HL-60 (cell line): ENCODE data around the gene OR1K1.
"Not testable (repeated sequence)": the region's sequence is repeated elsewhere in the genome, so short reads cannot be mapped to it uniquely, and the experiment has no call there.

ENCODE experiments used
- DNase-seq, 2 experiments: peaks; one replicate each; pipeline ENCODE4 v3.0.0-alpha.2; 2010 to 2020; ENCODE audit warnings: low read depth in 1 of 2, low spot score in 1 of 2
- H3K27ac ChIP-seq: fragments of 250-450 bp; sonication (Bioruptor Pico); replicated peaks from 2 replicates; pipeline ENCODE4 v1.5.1; 2020; ENCODE audit warnings: mild to moderate bottlenecking, moderate library complexity
- H3K27me3 ChIP-seq: fragments of 250-450 bp; sonication (Bioruptor Pico); 2 replicates; pipeline ENCODE4 v1.5.1; 2021; ENCODE audit warnings: mild to moderate bottlenecking, moderate library complexity; ENCODE audit not compliant: insufficient read depth, poor library complexity, severe bottlenecking
- H3K4me3 ChIP-seq: replicated peaks from 2 replicates; pipeline ENCODE4 v1.5.1; 2011; ENCODE audit warnings: mild to moderate bottlenecking, control low read depth, low read length; ENCODE audit not compliant: insufficient read depth
- CTCF ChIP-seq: IDR thresholded peaks from one replicate; pipeline ENCODE4 v1.5.1; 2011; ENCODE audit warnings: low read length, control low read depth, inconsistent platforms; ENCODE audit not compliant: insufficient read depth
- GABPA ChIP-seq: IDR thresholded peaks from 2 replicates; pipeline ENCODE4 v1.6.1; 2012; ENCODE audit warnings: low read depth
- POLR2AphosphoS5 ChIP-seq: IDR thresholded peaks from 2 replicates; pipeline ENCODE4 v1.6.1; 2012; ENCODE audit warnings: low read depth
- SPI1 ChIP-seq: IDR thresholded peaks from 2 replicates; pipeline ENCODE4 v1.6.1; 2012; ENCODE audit warnings: low read depth, mild to moderate bottlenecking, borderline replicate concordance
- TF ChIP-seq, protein P1 (sequence below): IDR thresholded peaks from 2 replicates; pipeline ENCODE4 v1.6.1; 2012; ENCODE audit warnings: low read depth; ENCODE audit not compliant: insufficient replicate concordance

OR1K1 gene

DNA sequence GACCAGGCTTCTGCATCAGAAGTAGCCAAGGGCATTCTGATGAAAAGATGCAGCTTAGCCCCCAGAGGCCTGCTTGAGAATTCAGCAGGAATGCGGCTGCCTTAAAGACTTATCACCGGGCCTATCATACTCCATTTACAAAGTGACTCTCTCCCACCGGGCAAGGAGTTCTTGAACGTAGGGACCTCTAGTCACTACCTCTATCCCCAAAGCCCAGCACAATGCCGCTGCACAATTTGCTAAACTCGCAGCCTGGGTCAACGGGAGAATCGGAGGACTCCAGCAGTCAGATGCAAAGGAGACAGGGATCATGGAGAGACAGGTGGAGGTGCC is 27.8 kb downstream of the OR1K1 start:
- Histone ChIP-seq H3K27ac (peak overlapping the region; percentile 88), H3K4me3 (peak overlapping the region; percentile 96), H3K27me3 (no peaks in the 10 kb centered on the region)
- TF ChIP-seq SPI1 (no peak), POLR2AphosphoS5 (no peak)
- no peak for DNase-seq

GRCh38 chr9:122828965-122829284 is 29.0 kb downstream of the OR1K1 start:
- Histone ChIP-seq H3K4me3 (peak overlapping the region; percentile 96), H3K27ac (peak overlapping the region; percentile 88)
- not testable (repeated sequence) for DNase-seq, H3K27me3 ChIP-seq

- Histone ChIP-seq H3K27me3 (no peaks in the 10 kb centered on the region), H3K4me3 (no peak overlapping the region), H3K27ac (no peak overlapping the region)
- TF ChIP-seq, protein P1, sequence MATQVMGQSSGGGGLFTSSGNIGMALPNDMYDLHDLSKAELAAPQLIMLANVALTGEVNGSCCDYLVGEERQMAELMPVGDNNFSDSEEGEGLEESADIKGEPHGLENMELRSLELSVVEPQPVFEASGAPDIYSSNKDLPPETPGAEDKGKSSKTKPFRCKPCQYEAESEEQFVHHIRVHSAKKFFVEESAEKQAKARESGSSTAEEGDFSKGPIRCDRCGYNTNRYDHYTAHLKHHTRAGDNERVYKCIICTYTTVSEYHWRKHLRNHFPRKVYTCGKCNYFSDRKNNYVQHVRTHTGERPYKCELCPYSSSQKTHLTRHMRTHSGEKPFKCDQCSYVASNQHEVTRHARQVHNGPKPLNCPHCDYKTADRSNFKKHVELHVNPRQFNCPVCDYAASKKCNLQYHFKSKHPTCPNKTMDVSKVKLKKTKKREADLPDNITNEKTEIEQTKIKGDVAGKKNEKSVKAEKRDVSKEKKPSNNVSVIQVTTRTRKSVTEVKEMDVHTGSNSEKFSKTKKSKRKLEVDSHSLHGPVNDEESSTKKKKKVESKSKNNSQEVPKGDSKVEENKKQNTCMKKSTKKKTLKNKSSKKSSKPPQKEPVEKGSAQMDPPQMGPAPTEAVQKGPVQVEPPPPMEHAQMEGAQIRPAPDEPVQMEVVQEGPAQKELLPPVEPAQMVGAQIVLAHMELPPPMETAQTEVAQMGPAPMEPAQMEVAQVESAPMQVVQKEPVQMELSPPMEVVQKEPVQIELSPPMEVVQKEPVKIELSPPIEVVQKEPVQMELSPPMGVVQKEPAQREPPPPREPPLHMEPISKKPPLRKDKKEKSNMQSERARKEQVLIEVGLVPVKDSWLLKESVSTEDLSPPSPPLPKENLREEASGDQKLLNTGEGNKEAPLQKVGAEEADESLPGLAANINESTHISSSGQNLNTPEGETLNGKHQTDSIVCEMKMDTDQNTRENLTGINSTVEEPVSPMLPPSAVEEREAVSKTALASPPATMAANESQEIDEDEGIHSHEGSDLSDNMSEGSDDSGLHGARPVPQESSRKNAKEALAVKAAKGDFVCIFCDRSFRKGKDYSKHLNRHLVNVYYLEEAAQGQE, result no peak
- TF ChIP-seq CTCF, result no peak
- DNase-seq, result no peak
These were observed 32.3 kb downstream of the OR1K1 start for GRCh38 chr9:122832194-122832593.

GRCh38 chr9:122835313-122835731 is 35.4 kb downstream of the OR1K1 start:
- no peaks in the 10 kb centered on the region for H3K27me3 ChIP-seq
- no peak overlapping the region for H3K4me3 ChIP-seq
- no peak for DNase-seq
- H3K27ac ChIP-seq, result no peak overlapping the region
- TF ChIP-seq, protein P1, result no peak
- no peak for TF ChIP-seq SPI1
- TF ChIP-seq CTCF, result no peak
- no peak for TF ChIP-seq POLR2AphosphoS5
- no peak for TF ChIP-seq GABPA

DNA sequence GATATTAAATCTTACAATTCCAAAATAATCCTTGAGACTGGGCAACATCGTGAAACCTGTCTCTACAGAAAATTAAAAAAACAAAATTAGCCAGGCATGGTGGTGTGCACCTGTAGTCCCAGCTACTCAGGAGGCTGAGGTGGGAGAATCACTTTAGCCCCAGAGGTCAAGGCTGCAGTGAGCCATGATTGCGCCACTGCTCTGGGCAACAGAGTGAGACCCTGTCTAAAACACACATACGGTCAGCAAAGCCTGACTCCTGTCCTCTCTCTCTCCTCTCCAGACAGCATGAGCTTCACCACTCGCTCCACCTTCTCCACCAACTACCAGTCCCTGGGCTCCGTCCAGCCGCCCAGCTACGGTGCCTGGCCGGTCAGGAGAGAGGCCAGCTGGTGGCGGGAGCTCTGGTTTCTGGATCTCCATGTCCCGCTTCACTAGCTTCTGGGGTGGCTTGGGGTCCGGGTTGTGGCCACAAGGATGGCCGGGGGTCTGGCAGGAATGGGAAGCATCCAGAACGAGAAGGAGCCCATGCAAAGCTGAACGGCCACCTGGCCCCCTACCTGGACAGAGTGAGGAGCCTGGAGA is 37.4 kb downstream of the OR1K1 start:
- H3K27me3 ChIP-seq, result no peaks in the 10 kb centered on the region
- TF ChIP-seq SPI1 (no peak), POLR2AphosphoS5 (no peak), CTCF (no peak), GABPA (no peak)
- TF ChIP-seq, protein P1, result no peak
- no peak for DNase-seq
- no peak overlapping the region for H3K4me3 ChIP-seq
- H3K27ac ChIP-seq, result no peak overlapping the region

- not testable (repeated sequence) for H3K4me3 ChIP-seq, DNase-seq, H3K27ac ChIP-seq, H3K27me3 ChIP-seq
These were observed 38.5 kb downstream of the OR1K1 start for GRCh38 chr9:122838441-122838840.
